ENCODE measurements around the gene NFIL3.

The NFIL3 gene

GRCh38 chr9:91443994-91444392 lies 20.4 kb upstream of the NFIL3 start:
- DNase-seq (ENCODE audit: extremely low read depth, low read depth): no peak
- H3K4me3 ChIP-seq (replicated peaks; ENCODE audit: low read depth, low read length): no peak overlapping the region
- TF ChIP-seq CTCF (IDR thresholded peaks at IDR 0.05; ENCODE audit: low read depth, low read length, missing control alignments): no peak

GRCh38 chr9:91443321-91443993 lies 19.8 kb upstream of the NFIL3 start:
- TF ChIP-seq CTCF (IDR thresholded peaks at IDR 0.05; ENCODE audit: low read depth, low read length, missing control alignments): no peak
- no peak overlapping the region for H3K4me3 ChIP-seq (replicated peaks; ENCODE audit: low read depth, low read length)
- no peak for DNase-seq (ENCODE audit: extremely low read depth, low read depth)

- TF ChIP-seq CTCF (IDR thresholded peaks at IDR 0.05; ENCODE audit: low read depth, low read length, missing control alignments): no peak
These were observed 13.2 kb upstream of the NFIL3 start for GRCh38 chr9:91436841-91437240.

GRCh38 chr9:91433180-91433579 lies 9.5 kb upstream of the NFIL3 start:
- TF ChIP-seq CTCF (IDR thresholded peaks at IDR 0.05; ENCODE audit: low read depth, low read length, missing control alignments): peak; percentile 47
- no peak overlapping the region for H3K4me3 ChIP-seq (replicated peaks; ENCODE audit: low read depth, low read length)
- peak; percentile 75 for DNase-seq (ENCODE audit: extremely low read depth, low read depth)

More at GRCh38 chr9:91436841-91437240, 13.2 kb upstream of the NFIL3 start:
- H3K4me3 ChIP-seq (replicated peaks; ENCODE audit: low read depth, low read length): no peak overlapping the region
- DNase-seq (ENCODE audit: extremely low read depth, low read depth): no peak

GRCh38 chr9:91431485-91431884 lies 7.9 kb upstream of the NFIL3 start:
- no peak for DNase-seq (ENCODE audit: extremely low read depth, low read depth)
- TF ChIP-seq CTCF (IDR thresholded peaks at IDR 0.05; ENCODE audit: low read depth, low read length, missing control alignments): no peak

GRCh38 chr9:91429501-91429900 lies 5.9 kb upstream of the NFIL3 start:
- no peak for DNase-seq (ENCODE audit: extremely low read depth, low read depth)
- no peak overlapping the region for H3K4me3 ChIP-seq (replicated peaks; ENCODE audit: low read depth, low read length)
- no peak for TF ChIP-seq CTCF (IDR thresholded peaks at IDR 0.05; ENCODE audit: low read depth, low read length, missing control alignments)

More at GRCh38 chr9:91431485-91431884, 7.9 kb upstream of the NFIL3 start:
- H3K4me3 ChIP-seq (replicated peaks; ENCODE audit: low read depth, low read length): no peak overlapping the region

GRCh38 chr9:91428927-91429351 lies 5.3 kb upstream of the NFIL3 start:
- H3K4me3 ChIP-seq (replicated peaks; ENCODE audit: low read depth, low read length): no peak overlapping the region
- TF ChIP-seq CTCF (IDR thresholded peaks at IDR 0.05; ENCODE audit: low read depth, low read length, missing control alignments): no peak
- DNase-seq (ENCODE audit: extremely low read depth, low read depth): no peak
